SK-N-SH (cell line): Measurements from ENCODE around the gene DBNL.

ENCODE experiments used
- CTCF ChIP-seq: fragments of 200-600 bp; sonication (generic); IDR thresholded peaks from 2 replicates; pipeline ENCODE4 v1.6.1; 2017; ENCODE audit warnings: antibody characterized with exemption, mild to moderate bottlenecking, moderate library complexity
- FOXJ3 ChIP-seq: sonication (generic); formaldehyde crosslinking; IDR thresholded peaks from 2 replicates; pipeline ENCODE4 v1.5.1; 2020; ENCODE audit warnings: mild to moderate bottlenecking, missing genetic modification reagents
- MAX ChIP-seq: IDR thresholded peaks from 2 replicates; pipeline ENCODE4 v1.4.0; 2012; ENCODE audit warnings: low read depth
- USF2 ChIP-seq: fragments of 150-350 bp; IDR thresholded peaks from 2 replicates; pipeline ENCODE4 v1.6.1; 2017; ENCODE audit warnings: antibody characterized with exemption, low read length, low read depth, borderline replicate concordance

GRCh38 chr7:44099669-44100068 lies 55.2 kb downstream of the DBNL start:
- no peak for TF ChIP-seq MAX
- TF ChIP-seq FOXJ3 = no peak
- no peak for TF ChIP-seq USF2
- TF ChIP-seq CTCF = no peak
